ENCODE measurements around the gene LIN7B. TPM values are rescaled to one million over a fixed set of nuclear protein-coding genes. Genes with fewer than 3 reads are reported as not detected.

Gene LIN7B
- total RNA-seq: 6.3 and 7.4 TPM in 2 replicates

DNA sequence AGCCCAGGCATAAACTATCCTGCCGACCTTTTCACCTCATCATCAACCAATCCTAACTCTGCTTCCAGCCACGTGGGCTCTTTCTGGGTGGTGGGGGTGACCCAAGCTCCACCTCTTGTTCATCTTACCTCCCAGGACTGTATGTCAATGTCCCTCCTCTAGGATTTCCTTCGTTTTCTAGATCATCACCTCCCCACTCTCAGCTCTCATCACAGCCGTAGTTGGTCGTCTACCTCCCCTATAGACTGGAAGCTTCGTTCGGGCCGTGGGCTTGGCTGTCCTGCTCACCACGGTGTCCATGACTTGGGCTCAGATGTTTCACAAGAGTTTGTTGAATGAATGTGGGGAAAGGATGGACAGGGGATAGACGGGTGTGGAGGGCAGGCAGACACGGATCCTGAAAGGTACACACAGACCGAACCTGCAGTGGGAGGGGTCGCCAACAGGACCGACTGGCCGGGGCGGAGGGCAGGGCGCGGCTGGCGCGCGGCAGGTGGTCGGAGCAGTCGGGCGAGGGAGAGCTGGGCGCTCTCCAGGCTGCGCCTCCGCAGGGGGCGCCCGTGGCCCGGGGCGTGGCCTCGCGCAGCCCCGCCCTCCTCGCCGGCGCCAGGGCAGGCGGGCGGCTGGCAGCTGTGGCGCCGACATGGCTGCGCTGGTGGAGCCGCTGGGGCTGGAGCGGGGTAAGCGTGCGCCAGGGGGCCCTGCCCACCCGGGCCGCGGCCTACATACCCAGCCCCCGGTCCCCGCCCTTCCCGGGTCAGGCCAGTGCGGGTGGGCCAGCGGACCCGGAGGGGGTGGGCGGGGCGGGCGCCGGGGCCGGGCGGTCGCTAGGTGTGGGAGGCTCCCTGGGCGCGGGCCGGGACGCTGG lies at the start of gene LIN7B:
TSS of gene LIN7B (plus strand) at position 609 of the 868 bp plus-strand sequence. CDS start at position 644, 35 bp downstream.

GRCh38 chr19:49064768-49065611 lies 49.2 kb upstream of the LIN7B start, which contains the start of gene NTF4:
TSS of gene NTF4 (minus strand) at chr19:49064818. CDS start at chr19:49061997, 2,821 bp downstream.

GRCh38 chr19:49085020-49085867 lies 28.9 kb upstream of the LIN7B start, which contains the start of gene SNRNP70:
TSS of gene SNRNP70 (plus strand) at chr19:49085451. CDS start at chr19:49086415, 964 bp downstream.

DNA sequence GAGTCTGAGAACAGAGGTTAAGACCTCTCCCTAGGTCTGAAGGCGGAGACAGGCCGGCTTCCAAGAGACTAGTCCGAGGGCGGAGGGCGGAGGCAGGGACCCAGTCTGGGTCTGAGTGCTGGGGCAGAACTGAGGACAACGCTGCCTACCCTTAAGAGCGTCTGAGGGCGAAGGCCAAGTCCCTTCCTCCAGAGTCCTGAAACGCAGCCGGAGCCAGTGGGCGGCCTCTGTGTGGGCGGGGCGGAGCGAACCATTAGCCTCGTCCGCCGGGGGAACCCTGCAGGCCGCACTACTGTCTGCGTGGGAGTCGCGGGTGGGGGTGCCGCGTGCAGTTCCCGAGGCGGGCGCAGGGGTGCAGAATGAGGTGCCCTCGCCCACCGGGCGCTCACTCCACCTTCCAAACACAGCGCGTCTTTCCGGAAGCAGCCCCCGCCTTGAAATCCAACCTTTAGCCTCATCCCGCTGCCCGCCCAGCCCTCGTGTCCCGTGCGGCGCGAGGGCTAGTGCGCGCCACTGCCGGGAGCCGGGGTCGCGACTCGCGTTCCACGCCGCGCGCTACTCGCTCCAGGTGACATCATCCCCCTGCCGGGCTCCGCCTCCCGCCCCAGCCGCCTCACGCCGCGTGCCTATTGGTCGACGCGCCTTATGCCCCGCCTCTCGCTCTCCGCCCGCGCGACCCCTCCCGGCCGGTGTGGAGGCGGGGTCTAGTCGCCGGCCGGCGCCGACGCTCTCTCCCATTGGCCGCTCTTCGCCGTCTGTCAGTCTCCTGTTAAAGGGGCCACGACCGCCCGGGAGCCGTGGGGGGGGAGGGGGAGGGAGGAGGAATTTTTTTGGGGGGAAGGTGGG lies 4.6 kb downstream of the LIN7B start, which contains the start of gene C19orf73:
TSS of gene C19orf73 (minus strand) at position 579 of the 846 bp plus-strand sequence. CDS start at position 458, 121 bp downstream.

GRCh38 chr19:49119411-49120324 lies 5.5 kb downstream of the LIN7B start, which contains the start of gene PPFIA3:
TSS of gene PPFIA3 (plus strand) at chr19:49119544. CDS start at chr19:49127874, 8,330 bp downstream.

DNA sequence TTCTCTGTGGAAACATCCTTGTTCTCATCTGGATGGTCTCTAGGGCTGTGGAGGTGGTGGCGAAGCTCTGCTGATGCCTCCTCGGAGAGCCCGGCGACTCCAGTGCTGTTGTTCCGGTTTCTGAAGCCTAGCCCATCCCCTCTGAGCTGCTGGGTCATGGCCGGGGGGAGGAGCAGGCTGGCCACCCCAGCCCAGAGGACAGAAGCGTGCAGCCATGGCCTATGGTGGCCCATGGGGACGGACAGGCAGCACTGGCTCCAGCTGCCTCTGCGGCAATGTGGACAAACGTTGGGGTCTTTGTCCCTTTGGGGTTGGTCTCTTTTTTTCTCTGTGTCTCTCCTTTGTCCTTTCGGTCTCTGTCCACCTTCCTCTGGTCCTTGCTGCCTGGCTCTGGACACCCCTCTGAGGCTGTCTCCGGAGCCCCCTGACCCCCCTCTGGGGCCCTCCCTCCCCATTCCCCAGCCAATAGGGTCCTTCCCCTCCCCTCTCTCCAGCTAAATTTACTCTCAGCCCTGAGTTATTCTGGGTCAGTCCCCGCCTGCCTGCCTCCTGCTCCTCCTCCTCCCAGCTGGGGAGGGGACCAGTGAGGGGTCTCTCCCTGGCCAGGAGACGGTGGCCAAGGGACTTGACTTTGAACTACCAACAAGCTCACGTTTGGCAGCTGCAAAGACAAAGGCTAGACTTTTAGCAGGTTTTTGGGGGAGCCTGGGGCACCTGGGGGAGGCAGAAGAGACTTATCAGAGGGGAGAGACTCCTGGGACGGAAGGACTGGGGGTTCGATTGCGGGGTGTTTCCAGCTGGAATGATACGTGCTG lies 41.0 kb downstream of the LIN7B start, which contains the start of gene HRC:
TSS of gene HRC (minus strand) at position 392 of the 815 bp plus-strand sequence. CDS start at position 233, 159 bp downstream.

DNA sequence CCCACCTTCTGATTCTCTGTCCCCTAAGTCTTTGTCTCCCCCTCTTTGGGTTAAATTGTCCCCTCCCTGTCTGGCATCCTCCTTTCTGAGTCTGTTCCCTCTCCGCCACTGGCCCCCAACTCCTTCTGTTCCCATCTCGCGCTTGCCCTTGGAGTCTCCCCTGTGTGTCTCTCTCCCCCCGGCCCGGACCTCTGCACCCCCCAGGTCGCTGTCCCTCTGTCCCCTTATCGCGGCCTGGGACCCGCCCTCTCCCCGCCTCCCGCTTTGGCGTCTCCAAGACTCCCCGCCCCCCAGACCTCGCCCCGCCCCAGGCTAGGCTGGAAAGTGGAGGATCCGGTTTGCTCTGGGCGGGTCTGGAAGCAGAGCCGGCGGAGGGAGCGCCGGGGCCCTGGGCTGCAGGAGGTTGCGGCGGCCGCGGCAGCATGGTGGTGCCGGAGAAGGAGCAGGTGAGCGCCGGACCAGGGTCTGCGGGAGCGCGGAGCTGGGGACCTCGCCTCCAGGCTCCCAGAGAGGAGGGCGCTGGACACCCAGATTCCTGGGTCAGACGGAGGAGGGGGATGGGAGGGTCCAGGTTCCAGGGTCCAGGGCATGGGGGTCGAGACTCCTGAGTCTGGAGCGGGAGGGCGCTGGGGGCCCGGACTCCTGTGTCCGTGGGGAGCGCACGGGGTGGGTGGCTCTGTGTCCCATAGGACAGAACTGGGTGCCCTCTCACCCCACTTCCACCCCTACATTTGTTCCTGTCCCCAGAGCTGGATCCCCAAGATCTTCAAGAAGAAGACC lies 43.5 kb downstream of the LIN7B start, which contains the start of gene TRPM4:
TSS of gene TRPM4 (plus strand) at position 348 of the 780 bp plus-strand sequence. CDS start at position 423, 75 bp downstream.

Other genes with a start within 250 kb of the LIN7B start
- gene PLEKHA4, start 245.8 kb upstream of the LIN7B start, total RNA-seq: 33.5 and 35.4 TPM in 2 replicates
- gene PPP1R15A, start 241.9 kb upstream of the LIN7B start, total RNA-seq: 70.0 and 111 TPM in 2 replicates
- 0.44 and 1.7 TPM in 2 replicates for gene TULP2, start 215.6 kb upstream of the LIN7B start, total RNA-seq
- 185 and 330 TPM in 2 replicates for gene NUCB1, start 214.1 kb upstream of the LIN7B start, total RNA-seq
- gene DHDH, start 180.7 kb upstream of the LIN7B start, total RNA-seq: not detected in 2 replicates
- gene BAX, start 159.5 kb upstream of the LIN7B start, total RNA-seq: 84.1 and 144 TPM in 2 replicates
- gene FTL, start 149.1 kb upstream of the LIN7B start, total RNA-seq: 3,972 and 15,717 TPM in 2 replicates
- 41.5 and 53.4 TPM in 2 replicates for gene GYS1, start 121.1 kb upstream of the LIN7B start, total RNA-seq
- 175 and 353 TPM in 2 replicates for gene RUVBL2, start 120.5 kb upstream of the LIN7B start, total RNA-seq
- gene LHB, start 97.3 kb upstream of the LIN7B start, total RNA-seq: not detected in 2 replicates
- not detected in 2 replicates for gene CGB3, start 90.0 kb upstream of the LIN7B start, total RNA-seq
- gene CGB2, start 82.5 kb upstream of the LIN7B start, total RNA-seq: not detected in 2 replicates
- gene CGB1, start 77.5 kb upstream of the LIN7B start, total RNA-seq: not detected in 2 replicates
- gene CGB5, start 70.5 kb upstream of the LIN7B start, total RNA-seq: not detected in 2 replicates
- gene CGB8, start 65.3 kb upstream of the LIN7B start, total RNA-seq: not detected in 2 replicates
- not detected in 2 replicates for gene CGB7, start 56.6 kb upstream of the LIN7B start, total RNA-seq
- not detected in 2 replicates for gene NTF4, start 49.6 kb upstream of the LIN7B start, total RNA-seq
- gene KCNA7, start 41.7 kb upstream of the LIN7B start, total RNA-seq: not detected in 2 replicates
- 116 and 242 TPM in 2 replicates for gene SNRNP70, start 28.9 kb upstream of the LIN7B start, total RNA-seq
- gene C19orf73, start 4.8 kb downstream of the LIN7B start, total RNA-seq: 0.99 TPM in 1 of 2 replicates, not detected in the other
- gene PPFIA3, start 5.2 kb downstream of the LIN7B start, total RNA-seq: 1.0 and 1.5 TPM in 2 replicates
- not detected in 2 replicates for gene HRC, start 41.0 kb downstream of the LIN7B start, total RNA-seq
- gene TRPM4, start 43.4 kb downstream of the LIN7B start, total RNA-seq: 23.0 and 27.0 TPM in 2 replicates
- 0.66 TPM in 1 of 2 replicates, not detected in the other for gene SLC6A16, start 210.8 kb downstream of the LIN7B start, total RNA-seq
- not detected in 2 replicates for gene CD37, start 221.0 kb downstream of the LIN7B start, total RNA-seq
- gene TEAD2, start 248.0 kb downstream of the LIN7B start, total RNA-seq: 18.8 and 24.3 TPM in 2 replicates
- 0.44 TPM in 1 of 2 replicates, not detected in the other for gene DKKL1, start 249.5 kb downstream of the LIN7B start, total RNA-seq

Measured in smooth muscle cell of trachea (primary cell).